ENCODE measurements around the gene ATL3.

Gene ATL3

GRCh38 chr11:63680834-63681320 lies 9.7 kb upstream of the ATL3 start (continued):
- TF ChIP-seq, protein P1, sequence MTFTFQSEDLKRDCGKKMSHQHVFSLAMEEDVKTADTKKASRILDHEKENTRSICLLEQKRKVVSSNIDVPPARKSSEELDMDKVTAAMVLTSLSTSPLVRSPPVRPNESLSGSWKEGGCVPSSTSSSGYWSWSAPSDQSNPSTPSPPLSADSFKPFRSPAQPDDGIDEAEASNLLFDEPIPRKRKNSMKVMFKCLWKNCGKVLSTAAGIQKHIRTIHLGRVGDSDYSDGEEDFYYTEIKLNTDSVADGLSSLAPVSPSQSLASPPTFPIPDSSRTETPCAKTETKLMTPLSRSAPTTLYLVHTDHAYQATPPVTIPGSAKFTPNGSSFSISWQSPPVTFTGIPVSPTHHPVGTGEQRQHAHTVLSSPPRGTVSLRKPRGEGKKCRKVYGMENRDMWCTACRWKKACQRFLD (tag by site-specific recombination; IDR thresholded peaks at IDR 0.05): no peak
- TF ChIP-seq ZNF280D (tag by site-specific recombination; IDR thresholded peaks at IDR 0.05): no peak
- TF ChIP-seq FEZF1 (tag by site-specific recombination; IDR thresholded peaks at IDR 0.05): no peak
- no peak for TF ChIP-seq ZBTB7A (tag by site-specific recombination; IDR thresholded peaks at IDR 0.05; ENCODE audit: low read depth)
- 0 out of 2 replicates have a peak, but pooled peaks have one; percentile 3 for TF ChIP-seq SP7 (tag by site-specific recombination; IDR thresholded peaks at IDR 0.05)
- no peak for TF ChIP-seq ZNF548 (tag by site-specific recombination; IDR thresholded peaks at IDR 0.05)

- Histone ChIP-seq H3K4me1 (ENCODE audit: control insufficient read depth, insufficient read depth, low read length) (no peaks in the 10 kb centered on the region), H3K36me3 (ENCODE audit: control insufficient read depth in 2 of 2, insufficient read depth in 1 of 2, low read length in 2 of 2) (no peaks in the 10 kb centered on the region), H3K4me3 (ENCODE audit: low read depth, low read length) (no peak overlapping the region), H3K9me3 (ENCODE audit: control insufficient read depth, insufficient read depth, low read depth, low read length) (no peaks in the 10 kb centered on the region), H3K27ac (ENCODE audit: extremely low read depth, low read depth, low read length) (no peak overlapping the region)
- ChIA-PET CTCF (interaction anchor here (0.9 to 1.6 kb wide), 3 partner anchors 64 to 650 kb away, joined by 3 to 7 read pairs (median 3); no protein-coding TSS in a partner anchor), POLR2A (interaction anchor here (0.5 to 1.8 kb wide), 2 partner anchors 8 to 877 kb away, joined by 8 to 12 read pairs; partner anchors contain the start of gene RTN3)
- TF ChIP-seq SETDB1 (IDR thresholded peaks at IDR 0.05; ENCODE audit: insufficient read length, low read length) (no peak), GLI2 (tag by site-specific recombination; IDR thresholded peaks at IDR 0.05; ENCODE audit: borderline replicate concordance, low read depth) (no peak), PRDM1 (tag by site-specific recombination; IDR thresholded peaks at IDR 0.05) (no peak), KLF9 (tag by site-specific recombination; IDR thresholded peaks at IDR 0.05; ENCODE audit: low read depth) (no peak), ZBTB21 (tag by site-specific recombination; IDR thresholded peaks at IDR 0.05) (no peak), KLF8 (tag by site-specific recombination; IDR thresholded peaks at IDR 0.05) (no peak), ZNF600 (tag by site-specific recombination; IDR thresholded peaks at IDR 0.05) (no peak), GLIS2 (tag by site-specific recombination; IDR thresholded peaks at IDR 0.05) (no peak), ZNF571 (tag by site-specific recombination; IDR thresholded peaks at IDR 0.05) (no peak)
- TF ChIP-seq, protein P2, sequence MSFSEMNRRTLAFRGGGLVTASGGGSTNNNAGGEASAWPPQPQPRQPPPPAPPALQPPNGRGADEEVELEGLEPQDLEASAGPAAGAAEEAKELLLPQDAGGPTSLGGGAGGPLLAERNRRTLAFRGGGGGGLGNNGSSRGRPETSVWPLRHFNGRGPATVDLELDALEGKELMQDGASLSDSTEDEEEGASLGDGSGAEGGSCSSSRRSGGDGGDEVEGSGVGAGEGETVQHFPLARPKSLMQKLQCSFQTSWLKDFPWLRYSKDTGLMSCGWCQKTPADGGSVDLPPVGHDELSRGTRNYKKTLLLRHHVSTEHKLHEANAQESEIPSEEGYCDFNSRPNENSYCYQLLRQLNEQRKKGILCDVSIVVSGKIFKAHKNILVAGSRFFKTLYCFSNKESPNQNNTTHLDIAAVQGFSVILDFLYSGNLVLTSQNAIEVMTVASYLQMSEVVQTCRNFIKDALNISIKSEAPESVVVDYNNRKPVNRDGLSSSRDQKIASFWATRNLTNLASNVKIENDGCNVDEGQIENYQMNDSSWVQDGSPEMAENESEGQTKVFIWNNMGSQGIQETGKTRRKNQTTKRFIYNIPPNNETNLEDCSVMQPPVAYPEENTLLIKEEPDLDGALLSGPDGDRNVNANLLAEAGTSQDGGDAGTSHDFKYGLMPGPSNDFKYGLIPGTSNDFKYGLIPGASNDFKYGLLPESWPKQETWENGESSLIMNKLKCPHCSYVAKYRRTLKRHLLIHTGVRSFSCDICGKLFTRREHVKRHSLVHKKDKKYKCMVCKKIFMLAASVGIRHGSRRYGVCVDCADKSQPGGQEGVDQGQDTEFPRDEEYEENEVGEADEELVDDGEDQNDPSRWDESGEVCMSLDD (tag by site-specific recombination; IDR thresholded peaks at IDR 0.05): no peak
- TF ChIP-seq, protein P3, sequence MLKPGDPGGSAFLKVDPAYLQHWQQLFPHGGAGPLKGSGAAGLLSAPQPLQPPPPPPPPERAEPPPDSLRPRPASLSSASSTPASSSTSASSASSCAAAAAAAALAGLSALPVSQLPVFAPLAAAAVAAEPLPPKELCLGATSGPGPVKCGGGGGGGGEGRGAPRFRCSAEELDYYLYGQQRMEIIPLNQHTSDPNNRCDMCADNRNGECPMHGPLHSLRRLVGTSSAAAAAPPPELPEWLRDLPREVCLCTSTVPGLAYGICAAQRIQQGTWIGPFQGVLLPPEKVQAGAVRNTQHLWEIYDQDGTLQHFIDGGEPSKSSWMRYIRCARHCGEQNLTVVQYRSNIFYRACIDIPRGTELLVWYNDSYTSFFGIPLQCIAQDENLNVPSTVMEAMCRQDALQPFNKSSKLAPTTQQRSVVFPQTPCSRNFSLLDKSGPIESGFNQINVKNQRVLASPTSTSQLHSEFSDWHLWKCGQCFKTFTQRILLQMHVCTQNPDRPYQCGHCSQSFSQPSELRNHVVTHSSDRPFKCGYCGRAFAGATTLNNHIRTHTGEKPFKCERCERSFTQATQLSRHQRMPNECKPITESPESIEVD (tag by site-specific recombination; IDR thresholded peaks at IDR 0.05): no peak
Observed at GRCh38 chr11:63673579-63673978, 2.4 kb upstream of the ATL3 start.
